PC-9 (cell line): ENCODE results near the gene JAG1.

ENCODE experiments used
- CTCF ChIP-seq: fragments of 200-600 bp; sonication (generic); conservative IDR thresholded peaks from 2 replicates; pipeline ENCODE4 v1.6.1; 2017; ENCODE audit warnings: mixed run types, antibody characterized with exemption, mild to moderate bottlenecking, moderate library complexity
- EZH2 ChIP-seq: fragments of 200-600 bp; sonication (generic); IDR thresholded peaks from 2 replicates; pipeline ENCODE4 v1.8.0; 2017; ENCODE audit warnings: antibody characterized with exemption, low read depth

GRCh38 chr20:10716855-10717254, 43.1 kb upstream of the JAG1 start:
- TF ChIP-seq CTCF (no peak), EZH2 (no peak)
